GM18508 (cell line): ENCODE measurements around the gene BICC1.
"Not testable (repeated sequence)": the region's sequence is repeated elsewhere in the genome, so short reads cannot be mapped to it uniquely, and the experiment has no call there.

Experiments
- ATAC-seq: cut with Tn5 transposase; IDR thresholded peaks from one replicate; pipeline ENCODE4 v1.9.1; 2021; ENCODE audit warnings: moderate number of reproducible peaks; ENCODE audit not compliant: insufficient read depth, unreplicated experiment

The BICC1 gene

GRCh38 chr10:58839771-58840170, 327.1 kb downstream of the BICC1 start:
- ATAC-seq, result no peak

DNA sequence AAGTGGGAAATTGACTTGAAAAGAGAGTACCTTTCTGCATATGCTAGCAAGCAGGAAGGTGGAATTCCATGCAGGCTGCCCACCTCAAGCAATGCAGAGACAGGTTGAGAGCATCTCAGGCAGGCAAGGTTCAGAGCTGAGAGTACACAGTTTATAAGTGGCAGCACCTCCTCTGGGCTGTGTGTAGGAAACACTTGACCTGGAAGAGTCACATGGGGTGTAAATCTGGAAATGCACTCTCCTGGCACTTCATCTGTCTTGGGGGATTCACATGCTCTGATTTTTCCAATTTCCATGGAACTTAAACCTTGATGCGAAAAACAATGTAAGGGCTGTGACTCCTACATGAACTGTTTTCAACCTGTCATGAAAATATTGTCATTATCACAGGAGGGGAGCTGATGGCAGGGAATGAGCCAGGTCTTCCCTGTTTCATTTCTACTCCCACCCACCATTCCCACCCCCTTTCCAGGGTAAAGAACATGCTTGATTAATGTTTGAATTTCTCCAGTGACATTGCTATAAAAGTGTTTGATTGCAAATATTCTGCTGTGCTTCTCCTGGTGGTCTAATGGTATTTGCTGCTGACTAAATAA, 328.3 kb downstream of the BICC1 start:
- ATAC-seq, result no peak

- ATAC-seq, result no peak
Observed at GRCh38 chr10:58842860-58843376, 330.2 kb downstream of the BICC1 start.

- ATAC-seq, result no peak
Observed at GRCh38 chr10:58843760-58844159, 331.1 kb downstream of the BICC1 start.

- no peak for ATAC-seq
Observed at GRCh38 chr10:58844680-58845079, 332.0 kb downstream of the BICC1 start.

GRCh38 chr10:58846856-58847255, 334.2 kb downstream of the BICC1 start:
- no peak for ATAC-seq

DNA sequence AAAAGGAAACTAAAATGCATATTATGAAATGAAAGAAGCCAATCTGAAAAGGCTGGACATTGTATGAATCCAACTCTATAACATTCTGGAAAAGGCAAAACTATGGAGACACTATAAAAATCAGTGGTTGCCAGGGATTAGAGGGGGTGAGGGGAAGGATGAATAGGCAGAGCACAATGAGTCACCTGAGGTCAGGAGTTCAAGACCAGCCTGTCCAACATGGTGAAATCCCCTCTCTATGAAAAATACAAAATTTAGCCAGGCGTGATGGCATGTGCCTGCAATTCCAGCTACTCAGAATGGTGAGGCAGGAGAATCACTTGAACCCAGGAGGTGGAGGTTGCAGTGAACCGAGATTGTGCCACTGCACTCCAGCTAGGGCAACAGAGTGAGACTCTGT, 338.9 kb downstream of the BICC1 start:
- no peak for ATAC-seq

DNA sequence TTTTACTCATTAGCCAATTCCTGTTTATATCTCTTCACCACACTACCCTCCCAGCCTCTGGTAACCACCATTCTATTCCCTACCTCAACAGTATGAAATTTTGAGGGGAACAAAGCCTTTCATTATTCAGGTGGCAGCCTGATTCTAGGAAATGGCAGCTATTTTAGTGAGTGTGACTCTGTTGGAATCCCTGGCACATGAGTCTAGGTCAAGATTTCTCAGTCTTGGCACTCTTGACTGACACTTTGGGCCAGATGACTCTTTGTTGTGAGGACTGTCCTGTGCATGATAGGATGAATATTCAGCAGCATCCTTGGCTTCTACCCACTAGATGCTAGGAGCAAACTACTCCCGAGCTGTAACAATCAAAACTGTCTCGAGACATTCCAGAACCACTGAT, 341.0 kb downstream of the BICC1 start:
- ATAC-seq, result no peak

- ATAC-seq, result no peak
Observed at GRCh38 chr10:58854811-58855210, 342.1 kb downstream of the BICC1 start.

DNA sequence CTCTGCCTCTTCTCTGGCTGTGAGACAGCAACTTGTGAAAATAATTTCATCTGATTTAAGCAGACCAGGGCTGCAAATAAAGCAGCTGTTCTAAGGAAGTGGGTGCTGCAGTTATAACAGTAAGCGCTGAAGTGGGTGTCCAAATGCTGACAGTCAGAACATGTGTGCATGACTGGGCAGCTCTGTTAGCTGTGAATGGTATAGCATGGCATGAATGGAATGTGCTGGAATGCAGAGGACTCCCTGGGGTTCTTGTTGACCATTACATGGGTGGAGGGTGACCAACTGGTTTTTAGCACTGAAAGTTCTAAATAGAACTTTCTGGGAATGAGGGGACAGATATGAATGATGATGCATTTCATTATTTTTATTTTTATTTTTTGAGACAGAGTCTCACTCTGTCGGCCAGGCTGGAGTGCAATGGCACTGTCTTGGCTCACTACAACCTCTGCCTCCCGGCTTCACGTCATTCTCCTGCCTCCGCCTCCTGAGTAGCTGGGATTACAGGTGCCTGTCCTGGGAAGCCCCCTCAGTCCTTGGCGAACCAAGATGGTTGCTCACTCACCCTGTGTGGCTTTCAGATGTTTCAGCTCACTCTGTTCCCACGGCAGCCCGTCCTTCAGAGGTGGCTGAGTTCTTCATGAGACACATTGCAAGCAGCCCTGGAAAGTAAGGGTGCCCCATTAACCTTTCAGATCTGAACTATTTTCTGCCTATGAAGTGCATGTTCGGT, 344.0 kb downstream of the BICC1 start:
- ATAC-seq, result no peak

DNA sequence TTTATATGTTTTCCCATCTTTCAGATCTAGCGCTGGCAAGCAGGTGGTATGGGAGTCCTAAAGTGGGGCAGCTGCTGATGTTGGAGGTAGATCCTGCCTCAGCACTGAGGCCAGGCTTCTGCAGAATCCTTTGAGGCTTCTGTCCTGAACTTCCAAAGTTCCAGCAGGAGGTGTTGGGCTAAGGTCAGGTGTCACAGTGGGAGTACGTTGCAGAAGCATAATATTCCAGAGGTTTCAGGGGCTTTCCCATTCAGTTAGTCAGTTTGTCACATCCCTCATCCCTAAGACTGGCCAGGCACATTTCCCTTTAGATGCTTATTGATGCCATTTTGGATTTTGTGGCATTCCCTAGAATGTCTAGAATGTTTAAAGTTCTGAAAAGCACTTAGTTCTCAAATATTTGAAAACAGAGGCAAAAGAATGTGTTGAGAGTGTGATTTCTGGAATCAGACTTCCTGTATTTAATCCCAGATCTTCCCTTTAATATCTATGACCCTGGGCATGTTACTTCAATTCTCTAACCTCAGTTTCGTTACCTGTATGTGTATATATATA, 344.7 kb downstream of the BICC1 start:
- ATAC-seq, result no peak

DNA sequence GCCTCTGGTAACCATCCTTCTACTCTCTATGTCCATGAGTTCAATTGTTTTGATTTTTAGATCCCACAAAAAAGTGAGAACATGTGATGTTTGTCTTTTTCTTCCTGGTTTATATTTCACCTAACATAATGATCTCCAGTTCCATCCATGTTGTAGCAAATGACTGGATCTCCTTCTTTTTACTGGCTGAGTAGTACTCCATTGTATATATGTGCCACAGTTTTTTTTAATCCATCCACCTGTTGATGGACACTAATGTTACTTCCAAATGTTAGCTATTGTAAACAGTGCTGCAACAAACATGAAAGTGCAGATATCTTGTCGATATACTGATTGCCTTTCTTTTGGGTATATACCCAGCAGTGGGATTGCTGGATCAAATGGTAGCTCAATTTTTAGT, 345.5 kb downstream of the BICC1 start:
- not testable (repeated sequence) for ATAC-seq

- ATAC-seq, result no peak
Observed at GRCh38 chr10:58859526-58859925, 346.9 kb downstream of the BICC1 start.

GRCh38 chr10:58867683-58868082, 355.0 kb downstream of the BICC1 start:
- peak; percentile 93 for ATAC-seq

DNA sequence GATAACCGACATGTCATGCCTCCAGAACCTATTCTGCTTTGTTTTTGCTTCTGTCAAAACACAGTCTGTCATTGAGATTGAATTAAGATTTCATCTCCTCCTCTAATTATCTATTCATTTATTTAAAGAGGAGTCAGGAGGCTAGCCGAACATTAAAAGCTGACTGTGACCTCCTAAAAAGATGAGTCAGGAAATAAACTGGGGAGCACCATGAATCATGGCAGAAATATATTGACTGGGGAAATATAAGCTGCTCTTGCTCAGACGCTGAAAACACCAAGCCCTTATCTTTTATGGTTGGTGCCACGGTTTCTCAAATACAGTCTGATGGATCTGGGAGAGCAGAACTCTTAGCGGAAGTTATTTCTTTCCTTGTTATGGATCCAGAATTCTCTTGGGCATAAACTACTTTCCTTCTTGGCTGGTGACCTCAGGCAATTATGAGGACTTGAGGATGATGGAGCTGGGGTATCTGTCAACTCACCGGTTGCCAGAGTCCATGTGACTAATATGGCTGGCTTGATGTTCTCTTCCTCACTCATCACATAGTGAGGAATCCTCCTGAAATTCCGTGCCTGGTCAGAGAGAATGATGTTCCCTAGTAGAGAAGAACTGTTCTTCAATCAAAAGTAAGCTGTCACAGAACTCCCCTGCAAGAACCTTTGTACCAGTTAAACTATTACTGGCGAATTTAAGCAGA, 356.2 kb downstream of the BICC1 start:
- ATAC-seq, result no peak

DNA sequence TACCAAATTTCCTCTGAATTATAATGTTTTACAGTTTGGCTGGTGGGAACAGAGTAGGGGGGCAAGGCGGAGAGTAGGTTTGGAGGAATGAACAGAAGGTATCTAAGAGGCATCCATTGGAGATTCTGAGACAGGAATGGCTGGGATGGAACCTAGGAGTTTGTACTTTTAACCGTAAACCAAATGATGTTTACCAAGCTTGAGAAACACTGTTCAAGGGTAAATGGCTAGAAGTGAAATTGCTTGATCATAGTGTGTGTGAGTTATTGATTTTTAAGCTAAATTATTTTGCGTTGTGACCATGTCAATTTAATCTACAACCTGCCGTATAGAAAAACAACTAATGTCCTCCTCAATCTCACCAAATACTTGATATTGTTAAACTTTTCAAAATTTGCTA, 357.4 kb downstream of the BICC1 start:
- ATAC-seq, result no peak

DNA sequence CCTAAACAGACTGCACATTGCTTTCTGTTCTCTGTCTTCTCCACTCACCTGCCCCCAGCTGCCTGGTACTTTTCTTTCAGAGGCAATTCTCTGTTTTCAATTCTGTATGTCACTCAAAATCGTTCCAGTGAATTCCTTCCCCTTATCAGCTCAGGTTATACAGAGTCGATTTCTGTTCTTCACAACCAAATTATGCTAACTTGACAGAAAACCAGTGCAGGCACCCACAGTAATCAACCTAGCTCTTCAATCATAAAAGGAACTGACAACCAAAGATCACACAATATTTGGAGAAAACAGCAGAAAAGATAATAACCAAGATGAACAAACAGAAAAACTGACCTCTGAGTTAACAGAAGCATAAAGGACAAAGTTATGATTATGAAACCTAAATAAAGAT, 360.5 kb downstream of the BICC1 start:
- ATAC-seq, result no peak
